Femur (tissue), 1 donor: ENCODE data around the gene TRIM46.
"Not testable (repeated sequence)": the region's sequence is repeated elsewhere in the genome, so short reads cannot be mapped to it uniquely, and the experiment has no call there.

ENCODE experiments used
- DNase-seq: peaks from one replicate; pipeline ENCODE4 v3.0.0-alpha.2; 2017

The TRIM46 gene

DNA sequence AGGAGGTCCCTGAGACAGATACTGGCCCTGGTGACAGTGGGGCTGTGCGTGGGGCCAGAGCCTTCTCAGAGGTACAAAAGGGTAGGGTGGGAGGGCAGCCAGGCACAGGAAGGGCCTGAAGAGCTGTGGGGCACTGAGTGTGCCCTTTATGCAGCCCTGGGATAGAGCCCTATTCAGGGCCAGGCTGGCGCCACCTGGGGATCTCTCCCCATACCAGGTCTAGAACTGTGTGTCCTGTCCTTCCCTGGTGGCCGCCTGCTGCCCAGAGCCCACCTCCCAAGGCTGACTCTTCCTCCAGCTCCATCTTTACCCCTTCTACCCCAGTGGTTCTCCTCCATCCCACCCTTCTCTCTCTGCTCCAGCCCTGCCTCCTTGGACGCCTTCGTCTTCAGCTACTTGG is 59.9 kb downstream of the TRIM46 start:
- DNase-seq, result not testable (repeated sequence)
